ENCODE data around the gene GINS2. TPM values are rescaled to one million over a fixed set of nuclear protein-coding genes. Genes with fewer than 3 reads are reported as not detected.

GINS2 gene
- total and polyA plus RNA-seq, 2 experiments from 2014 or later: 40.5 to 44.4 TPM

DNA sequence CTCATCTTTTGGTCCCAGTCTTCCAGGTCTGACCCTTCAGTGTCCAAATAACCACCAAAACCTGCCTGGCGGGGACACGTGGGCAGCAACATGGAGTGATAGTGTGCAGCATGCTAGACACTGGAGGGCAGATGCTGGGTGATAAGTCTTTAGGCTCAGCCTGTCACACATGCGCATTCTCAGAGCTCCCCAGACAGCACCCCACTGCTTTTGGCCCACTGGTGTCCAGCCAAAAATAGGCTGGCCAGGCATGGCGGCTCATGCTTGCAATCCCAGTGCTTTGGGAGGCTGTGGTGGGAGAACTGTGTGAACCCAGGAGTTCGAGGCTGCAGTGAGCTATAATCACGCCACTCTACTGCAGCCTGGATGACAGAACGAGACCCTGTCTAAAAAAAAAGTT, 12.3 kb downstream of the GINS2 start:
- no peak for DNase-seq (ENCODE audit: low spot score)
- Mint-ChIP-seq H3K36me3 (ENCODE audit: low read depth) (peaks cover 91% of the 10 kb centered on the region), H3K27me3 (ENCODE audit: insufficient read depth, low read depth, poor library complexity) (peaks cover 8% of the 10 kb centered on the region), H3K4me3 (no peak overlapping the region), H3K9me3 (no peaks in the 10 kb centered on the region), H3K27ac (no peak overlapping the region), H3K4me1 (peaks cover 3% of the 10 kb centered on the region; the same call in 1 of the 3 replicates)
- ATAC-seq: no peak
- H3K36me3 ChIP-seq (ENCODE audit: insufficient read depth): peaks cover 38% of the 10 kb centered on the region
- no peaks in the 10 kb centered on the region for H3K4me1 ChIP-seq (ENCODE audit: insufficient read depth)
- no peaks in the 10 kb centered on the region for H3K9me2 ChIP-seq (ENCODE audit: insufficient read depth)
- peaks cover 12% of the 10 kb centered on the region for H3F3A ChIP-seq (replicated peaks; ENCODE audit: low read depth)
- TF ChIP-seq EZH2phosphoT487 (IDR thresholded peaks at IDR 0.05; ENCODE audit: unreplicated experiment) (no peak), JUNB (IDR thresholded peaks at IDR 0.05; ENCODE audit: unreplicated experiment) (no peak), ZNF114 (CRISPR knock-in tag; IDR thresholded peaks at IDR 0.05) (no peak), STAT1 (IDR thresholded peaks at IDR 0.05; ENCODE audit: unreplicated experiment) (no peak), ZNF331 (CRISPR knock-in tag; IDR thresholded peaks at IDR 0.05; ENCODE audit: low read depth) (no peak), EZH2 (IDR thresholded peaks at IDR 0.05; ENCODE audit: low read depth, unreplicated experiment) (no peak), CREB1 (CRISPR knock-in tag; IDR thresholded peaks at IDR 0.05; ENCODE audit: low read depth) (no peak), POLR2AphosphoS5 (IDR thresholded peaks at IDR 0.05; ENCODE audit: low read depth) (no peak)
- TF ChIP-seq, protein P1, sequence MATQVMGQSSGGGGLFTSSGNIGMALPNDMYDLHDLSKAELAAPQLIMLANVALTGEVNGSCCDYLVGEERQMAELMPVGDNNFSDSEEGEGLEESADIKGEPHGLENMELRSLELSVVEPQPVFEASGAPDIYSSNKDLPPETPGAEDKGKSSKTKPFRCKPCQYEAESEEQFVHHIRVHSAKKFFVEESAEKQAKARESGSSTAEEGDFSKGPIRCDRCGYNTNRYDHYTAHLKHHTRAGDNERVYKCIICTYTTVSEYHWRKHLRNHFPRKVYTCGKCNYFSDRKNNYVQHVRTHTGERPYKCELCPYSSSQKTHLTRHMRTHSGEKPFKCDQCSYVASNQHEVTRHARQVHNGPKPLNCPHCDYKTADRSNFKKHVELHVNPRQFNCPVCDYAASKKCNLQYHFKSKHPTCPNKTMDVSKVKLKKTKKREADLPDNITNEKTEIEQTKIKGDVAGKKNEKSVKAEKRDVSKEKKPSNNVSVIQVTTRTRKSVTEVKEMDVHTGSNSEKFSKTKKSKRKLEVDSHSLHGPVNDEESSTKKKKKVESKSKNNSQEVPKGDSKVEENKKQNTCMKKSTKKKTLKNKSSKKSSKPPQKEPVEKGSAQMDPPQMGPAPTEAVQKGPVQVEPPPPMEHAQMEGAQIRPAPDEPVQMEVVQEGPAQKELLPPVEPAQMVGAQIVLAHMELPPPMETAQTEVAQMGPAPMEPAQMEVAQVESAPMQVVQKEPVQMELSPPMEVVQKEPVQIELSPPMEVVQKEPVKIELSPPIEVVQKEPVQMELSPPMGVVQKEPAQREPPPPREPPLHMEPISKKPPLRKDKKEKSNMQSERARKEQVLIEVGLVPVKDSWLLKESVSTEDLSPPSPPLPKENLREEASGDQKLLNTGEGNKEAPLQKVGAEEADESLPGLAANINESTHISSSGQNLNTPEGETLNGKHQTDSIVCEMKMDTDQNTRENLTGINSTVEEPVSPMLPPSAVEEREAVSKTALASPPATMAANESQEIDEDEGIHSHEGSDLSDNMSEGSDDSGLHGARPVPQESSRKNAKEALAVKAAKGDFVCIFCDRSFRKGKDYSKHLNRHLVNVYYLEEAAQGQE (IDR thresholded peaks at IDR 0.05; ENCODE audit: unreplicated experiment): no peak
- TF ChIP-seq, protein P2, sequence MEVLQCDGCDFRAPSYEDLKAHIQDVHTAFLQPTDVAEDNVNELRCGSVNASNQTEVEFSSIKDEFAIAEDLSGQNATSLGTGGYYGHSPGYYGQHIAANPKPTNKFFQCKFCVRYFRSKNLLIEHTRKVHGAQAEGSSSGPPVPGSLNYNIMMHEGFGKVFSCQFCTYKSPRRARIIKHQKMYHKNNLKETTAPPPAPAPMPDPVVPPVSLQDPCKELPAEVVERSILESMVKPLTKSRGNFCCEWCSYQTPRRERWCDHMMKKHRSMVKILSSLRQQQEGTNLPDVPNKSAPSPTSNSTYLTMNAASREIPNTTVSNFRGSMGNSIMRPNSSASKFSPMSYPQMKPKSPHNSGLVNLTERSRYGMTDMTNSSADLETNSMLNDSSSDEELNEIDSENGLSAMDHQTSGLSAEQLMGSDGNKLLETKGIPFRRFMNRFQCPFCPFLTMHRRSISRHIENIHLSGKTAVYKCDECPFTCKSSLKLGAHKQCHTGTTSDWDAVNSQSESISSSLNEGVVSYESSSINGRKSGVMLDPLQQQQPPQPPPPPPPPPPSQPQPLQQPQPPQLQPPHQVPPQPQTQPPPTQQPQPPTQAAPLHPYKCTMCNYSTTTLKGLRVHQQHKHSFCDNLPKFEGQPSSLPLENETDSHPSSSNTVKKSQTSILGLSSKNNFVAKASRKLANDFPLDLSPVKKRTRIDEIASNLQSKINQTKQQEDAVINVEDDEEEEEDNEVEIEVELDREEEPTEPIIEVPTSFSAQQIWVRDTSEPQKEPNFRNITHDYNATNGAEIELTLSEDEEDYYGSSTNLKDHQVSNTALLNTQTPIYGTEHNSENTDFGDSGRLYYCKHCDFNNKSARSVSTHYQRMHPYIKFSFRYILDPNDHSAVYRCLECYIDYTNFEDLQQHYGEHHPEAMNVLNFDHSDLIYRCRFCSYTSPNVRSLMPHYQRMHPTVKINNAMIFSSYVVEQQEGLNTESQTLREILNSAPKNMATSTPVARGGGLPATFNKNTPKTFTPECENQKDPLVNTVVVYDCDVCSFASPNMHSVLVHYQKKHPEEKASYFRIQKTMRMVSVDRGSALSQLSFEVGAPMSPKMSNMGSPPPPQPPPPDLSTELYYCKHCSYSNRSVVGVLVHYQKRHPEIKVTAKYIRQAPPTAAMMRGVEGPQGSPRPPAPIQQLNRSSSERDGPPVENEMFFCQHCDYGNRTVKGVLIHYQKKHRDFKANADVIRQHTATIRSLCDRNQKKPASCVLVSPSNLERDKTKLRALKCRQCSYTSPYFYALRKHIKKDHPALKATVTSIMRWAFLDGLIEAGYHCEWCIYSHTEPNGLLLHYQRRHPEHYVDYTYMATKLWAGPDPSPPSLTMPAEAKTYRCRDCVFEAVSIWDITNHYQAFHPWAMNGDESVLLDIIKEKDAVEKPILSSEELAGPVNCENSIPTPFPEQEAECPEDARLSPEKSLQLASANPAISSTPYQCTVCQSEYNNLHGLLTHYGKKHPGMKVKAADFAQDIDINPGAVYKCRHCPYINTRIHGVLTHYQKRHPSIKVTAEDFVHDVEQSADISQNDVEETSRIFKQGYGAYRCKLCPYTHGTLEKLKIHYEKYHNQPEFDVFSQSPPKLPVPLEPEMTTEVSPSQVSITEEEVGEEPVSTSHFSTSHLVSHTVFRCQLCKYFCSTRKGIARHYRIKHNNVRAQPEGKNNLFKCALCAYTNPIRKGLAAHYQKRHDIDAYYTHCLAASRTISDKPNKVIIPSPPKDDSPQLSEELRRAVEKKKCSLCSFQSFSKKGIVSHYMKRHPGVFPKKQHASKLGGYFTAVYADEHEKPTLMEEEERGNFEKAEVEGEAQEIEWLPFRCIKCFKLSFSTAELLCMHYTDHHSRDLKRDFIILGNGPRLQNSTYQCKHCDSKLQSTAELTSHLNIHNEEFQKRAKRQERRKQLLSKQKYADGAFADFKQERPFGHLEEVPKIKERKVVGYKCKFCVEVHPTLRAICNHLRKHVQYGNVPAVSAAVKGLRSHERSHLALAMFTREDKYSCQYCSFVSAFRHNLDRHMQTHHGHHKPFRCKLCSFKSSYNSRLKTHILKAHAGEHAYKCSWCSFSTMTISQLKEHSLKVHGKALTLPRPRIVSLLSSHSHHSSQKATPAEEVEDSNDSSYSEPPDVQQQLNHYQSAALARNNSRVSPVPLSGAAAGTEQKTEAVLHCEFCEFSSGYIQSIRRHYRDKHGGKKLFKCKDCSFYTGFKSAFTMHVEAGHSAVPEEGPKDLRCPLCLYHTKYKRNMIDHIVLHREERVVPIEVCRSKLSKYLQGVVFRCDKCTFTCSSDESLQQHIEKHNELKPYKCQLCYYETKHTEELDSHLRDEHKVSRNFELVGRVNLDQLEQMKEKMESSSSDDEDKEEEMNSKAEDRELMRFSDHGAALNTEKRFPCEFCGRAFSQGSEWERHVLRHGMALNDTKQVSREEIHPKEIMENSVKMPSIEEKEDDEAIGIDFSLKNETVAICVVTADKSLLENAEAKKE (CRISPR knock-in tag; IDR thresholded peaks at IDR 0.05): no peak
- TF ChIP-seq, protein P3, sequence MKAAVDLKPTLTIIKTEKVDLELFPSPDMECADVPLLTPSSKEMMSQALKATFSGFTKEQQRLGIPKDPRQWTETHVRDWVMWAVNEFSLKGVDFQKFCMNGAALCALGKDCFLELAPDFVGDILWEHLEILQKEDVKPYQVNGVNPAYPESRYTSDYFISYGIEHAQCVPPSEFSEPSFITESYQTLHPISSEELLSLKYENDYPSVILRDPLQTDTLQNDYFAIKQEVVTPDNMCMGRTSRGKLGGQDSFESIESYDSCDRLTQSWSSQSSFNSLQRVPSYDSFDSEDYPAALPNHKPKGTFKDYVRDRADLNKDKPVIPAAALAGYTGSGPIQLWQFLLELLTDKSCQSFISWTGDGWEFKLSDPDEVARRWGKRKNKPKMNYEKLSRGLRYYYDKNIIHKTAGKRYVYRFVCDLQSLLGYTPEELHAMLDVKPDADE (IDR thresholded peaks at IDR 0.05): no peak
- TF ChIP-seq, protein P4, sequence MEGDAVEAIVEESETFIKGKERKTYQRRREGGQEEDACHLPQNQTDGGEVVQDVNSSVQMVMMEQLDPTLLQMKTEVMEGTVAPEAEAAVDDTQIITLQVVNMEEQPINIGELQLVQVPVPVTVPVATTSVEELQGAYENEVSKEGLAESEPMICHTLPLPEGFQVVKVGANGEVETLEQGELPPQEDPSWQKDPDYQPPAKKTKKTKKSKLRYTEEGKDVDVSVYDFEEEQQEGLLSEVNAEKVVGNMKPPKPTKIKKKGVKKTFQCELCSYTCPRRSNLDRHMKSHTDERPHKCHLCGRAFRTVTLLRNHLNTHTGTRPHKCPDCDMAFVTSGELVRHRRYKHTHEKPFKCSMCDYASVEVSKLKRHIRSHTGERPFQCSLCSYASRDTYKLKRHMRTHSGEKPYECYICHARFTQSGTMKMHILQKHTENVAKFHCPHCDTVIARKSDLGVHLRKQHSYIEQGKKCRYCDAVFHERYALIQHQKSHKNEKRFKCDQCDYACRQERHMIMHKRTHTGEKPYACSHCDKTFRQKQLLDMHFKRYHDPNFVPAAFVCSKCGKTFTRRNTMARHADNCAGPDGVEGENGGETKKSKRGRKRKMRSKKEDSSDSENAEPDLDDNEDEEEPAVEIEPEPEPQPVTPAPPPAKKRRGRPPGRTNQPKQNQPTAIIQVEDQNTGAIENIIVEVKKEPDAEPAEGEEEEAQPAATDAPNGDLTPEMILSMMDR (conservative IDR thresholded peaks at IDR 0.05; ENCODE audit: low read depth in 2 of 2): no peak
- no peak overlapping the region for H3K27ac ChIP-seq (ENCODE audit: low read depth)
- H3K27me3 ChIP-seq (ENCODE audit: insufficient read depth): no peaks in the 10 kb centered on the region
- H3K4me3 ChIP-seq: no peak overlapping the region
- H3K79me2 ChIP-seq (replicated peaks; ENCODE audit: insufficient read depth): no peaks in the 10 kb centered on the region
- H3K4me2 ChIP-seq: no peak overlapping the region
- peaks cover 33% of the 10 kb centered on the region for H4K20me1 ChIP-seq (replicated peaks; ENCODE audit: insufficient read depth)
- H2AFZ ChIP-seq: no peak overlapping the region
